ENCODE data around the gene ALPI. TPM values are rescaled to one million over a fixed set of nuclear protein-coding genes. Genes with fewer than 3 reads are reported as not detected.
"Not testable (repeated sequence)": the region's sequence is repeated elsewhere in the genome, so short reads cannot be mapped to it uniquely, and the experiment has no call there.

ALPI gene
- total RNA-seq, 1 experiment from 2014 or later: not detected

- intact Hi-C loops (cut with micrococcal nuclease): loop anchor here (1.0 to 5.0 kb wide), 2 partner anchors 78 to 117 kb away; no protein-coding TSS in a partner anchor
Measured at GRCh38 chr2:232444409-232445148, 11.4 kb upstream of the ALPI start.

GRCh38 chr2:232445149-232445885 lies 10.6 kb upstream of the ALPI start:
- DNase-seq (ENCODE audit: low read depth, low spot score); H3K9ac ChIP-seq (ENCODE audit: low read length); H4K20me1 ChIP-seq (ENCODE audit: insufficient read depth); BruUV-seq (replicated peaks); H3K27me3 ChIP-seq (ENCODE audit: insufficient read depth, low read length); ATAC-seq; POLR2A ChIA-PET; H3K79me2 ChIP-seq (ENCODE audit: insufficient read depth, low read length); H3K4me1 ChIP-seq (ENCODE audit: control insufficient read depth in 1 of 2, insufficient read depth in 2 of 2, low read length in 2 of 2); H3K9me2 ChIP-seq (ENCODE audit: insufficient read depth); RAD21 ChIA-PET (ENCODE audit: low non-redundant PET in 1 of 2, low total read pairs in 2 of 2, uncharacterized antibody in 2 of 2, unreplicated experiment in 2 of 2); H3K9me3 ChIP-seq (ENCODE audit: control insufficient read depth in 1 of 2, insufficient read depth in 1 of 2, low read depth in 1 of 2, low read length in 2 of 2); H3K4me2 ChIP-seq (ENCODE audit: low read length); intact Hi-C loops (cut with micrococcal nuclease); H3K27ac ChIP-seq (ENCODE audit: low read depth, low read length); H3K4me3 ChIP-seq (replicated peaks in 1 of 2; ENCODE audit: low read depth in 1 of 2, low read length in 2 of 2); H2AFZ ChIP-seq (ENCODE audit: low read depth, low read length, poor library complexity, severe bottlenecking); H3K36me3 ChIP-seq (ENCODE audit: control insufficient read depth in 1 of 2, insufficient read depth in 2 of 2, low read length in 2 of 2): not testable (repeated sequence)
- CTCF ChIA-PET: interaction anchor here (0.7 to 1.8 kb wide), 3 partner anchors 77 to 545 kb away, joined by 3 to 7 read pairs (median 3); no protein-coding TSS in a partner anchor

More at GRCh38 chr2:232444409-232445148, 11.4 kb upstream of the ALPI start:
- no peaks in the 10 kb centered on the region for H3K9me2 ChIP-seq (ENCODE audit: insufficient read depth)
- DNase-seq (ENCODE audit: low read depth, low spot score): peak; percentile 56
- peak overlapping the region; percentile 17; the same call in 1 of the 2 replicates for H3K9ac ChIP-seq (ENCODE audit: low read length)
- peak overlapping the region; percentile 25; the same call in 1 of the 2 replicates for H3K27ac ChIP-seq (ENCODE audit: low read depth, low read length)
- no peaks in the 10 kb centered on the region for H3K79me2 ChIP-seq (ENCODE audit: insufficient read depth, low read length)
- POLR2A ChIA-PET: no interaction called here
- no peaks in the 10 kb centered on the region for H4K20me1 ChIP-seq (ENCODE audit: insufficient read depth)
- RAD21 ChIA-PET (ENCODE audit: low non-redundant PET in 1 of 2, low total read pairs in 2 of 2, uncharacterized antibody in 2 of 2, unreplicated experiment in 2 of 2): no interaction called here
- peaks cover 0 to 13% of the 10 kb centered on the region in 2 experiments; a peak in 2 of 4 replicates for H3K4me1 ChIP-seq (ENCODE audit: control insufficient read depth in 1 of 2, insufficient read depth in 2 of 2, low read length in 2 of 2)
- CTCF ChIA-PET: interaction anchor here (0.7 to 1.8 kb wide), 5 partner anchors 18 to 544 kb away, joined by 3 to 7 read pairs (median 4); no protein-coding TSS in a partner anchor
- no peak for TF ChIP-seq POLR2AphosphoS5 (IDR thresholded peaks at IDR 0.05; ENCODE audit: low read depth, low read length)
- no peak for TF ChIP-seq ATF3 (IDR thresholded peaks at IDR 0.05)
- no peak for TF ChIP-seq ZNF274 (IDR thresholded peaks at IDR 0.05; ENCODE audit: low read depth, low read length)
- no peak for TF ChIP-seq EZH2 (IDR thresholded peaks at IDR 0.05)
- TF ChIP-seq RAD21 (IDR thresholded peaks at IDR 0.05; ENCODE audit: low read depth): peak; percentile 20; the same call in 1 of the 2 replicates
- TF ChIP-seq POLR2A (IDR thresholded peaks at IDR 0.05; ENCODE audit: borderline replicate concordance, extremely low read depth, insufficient read depth, insufficient read length): no peak
- peak; percentile 59 to 93 (median 79); a peak in 5 of 6 replicates for TF ChIP-seq CTCF (IDR thresholded peaks at IDR 0.05 in 2 of 3, conservative IDR thresholded peaks at IDR 0.05 in 1 of 3; ENCODE audit: borderline replicate concordance in 1 of 3, insufficient read depth in 1 of 3, low read depth in 2 of 3, low read length in 2 of 3)
- peak; percentile 76 for ATAC-seq
- H2AFZ ChIP-seq (ENCODE audit: low read depth, low read length, poor library complexity, severe bottlenecking): peak overlapping the region; percentile 26
- no TSS peak for BruUV-seq (replicated peaks)
- no peaks in the 10 kb centered on the region for H3K27me3 ChIP-seq (ENCODE audit: insufficient read depth, low read length)
- no peaks in the 10 kb centered on the region for H3K9me3 ChIP-seq (ENCODE audit: control insufficient read depth in 1 of 2, insufficient read depth in 1 of 2, low read depth in 1 of 2, low read length in 2 of 2)
- H3K4me2 ChIP-seq (ENCODE audit: low read length): peak overlapping the region; percentile 28; the same call in 1 of the 2 replicates
- no peak overlapping the region for H3K4me3 ChIP-seq (replicated peaks in 1 of 2; ENCODE audit: low read depth in 1 of 2, low read length in 2 of 2)
- H3K36me3 ChIP-seq (ENCODE audit: control insufficient read depth in 1 of 2, insufficient read depth in 2 of 2, low read length in 2 of 2): no peaks in the 10 kb centered on the region

- DNase-seq (ENCODE audit: low read depth, low spot score); H2AFZ ChIP-seq (ENCODE audit: low read depth, low read length, poor library complexity, severe bottlenecking); H3K36me3 ChIP-seq (ENCODE audit: control insufficient read depth in 1 of 2, insufficient read depth in 2 of 2, low read length in 2 of 2); BruUV-seq (replicated peaks); H3K79me2 ChIP-seq (ENCODE audit: insufficient read depth, low read length); H3K9me3 ChIP-seq (ENCODE audit: control insufficient read depth in 1 of 2, insufficient read depth in 1 of 2, low read depth in 1 of 2, low read length in 2 of 2); intact Hi-C loops (cut with micrococcal nuclease); H3K4me1 ChIP-seq (ENCODE audit: control insufficient read depth in 1 of 2, insufficient read depth in 2 of 2, low read length in 2 of 2); H3K4me3 ChIP-seq (replicated peaks in 1 of 2; ENCODE audit: low read depth in 1 of 2, low read length in 2 of 2); H3K9ac ChIP-seq (ENCODE audit: low read length); POLR2A ChIA-PET; H3K27me3 ChIP-seq (ENCODE audit: insufficient read depth, low read length); H3K27ac ChIP-seq (ENCODE audit: low read depth, low read length); H4K20me1 ChIP-seq (ENCODE audit: insufficient read depth); H3K9me2 ChIP-seq (ENCODE audit: insufficient read depth); H3K4me2 ChIP-seq (ENCODE audit: low read length): not testable (repeated sequence)
- ChIA-PET RAD21 (ENCODE audit: low non-redundant PET in 1 of 2, low total read pairs in 2 of 2, uncharacterized antibody in 2 of 2, unreplicated experiment in 2 of 2) (interaction anchor here in 1 of 2 experiments (1.1 to 1.2 kb wide), 2 partner anchors 74 to 76 kb away, joined by 3 read pairs; partner anchors contain the start of gene PRSS56), CTCF (interaction anchor here (0.9 to 1.6 kb wide), 3 partner anchors 9 to 76 kb away, joined by 3 to 5 read pairs (median 3); partner anchors contain the start of gene PRSS56)
- peak; percentile 69 for ATAC-seq
Measured at GRCh38 chr2:232446266-232446777, 9.6 kb upstream of the ALPI start.

Data from HCT116 (cell line).